Esophagus squamous epithelium (tissue), 5 donors: ENCODE results near the gene CNTNAP2. TPM values are rescaled to one million over a fixed set of nuclear protein-coding genes. Genes with fewer than 3 reads are reported as not detected.
"Not testable (repeated sequence)": the region's sequence is repeated elsewhere in the genome, so short reads cannot be mapped to it uniquely, and the experiment has no call there.

Experiments used
- DNase-seq: peaks from one replicate; lab custom pipeline; 2025; lab: John Stamatoyannopoulos, UW
- H3K27ac ChIP-seq, 4 donors: fragments of 200-600 bp; sonication (generic); one replicate each; pipeline ENCODE4 v1.5.1; 2016 to 2019; ENCODE audit warnings: mild to moderate bottlenecking in 1 of 4
- H3K27me3 ChIP-seq, 4 donors: fragments of 200-600 bp; sonication (generic); 1 replicate in 3 of 4; 2 replicates in 1 of 4; pipeline versions ENCODE4 v1.5.1 to v1.6.0; 2017 to 2021; ENCODE audit warnings: antibody characterized with exemption in 1 of 4
- H3K36me3 ChIP-seq, 3 donors: fragments of 200-600 bp; sonication (generic); one replicate each; pipeline ENCODE4 v1.5.1; 2016 to 2019
- H3K4me1 ChIP-seq, 3 donors: fragments of 200-600 bp; sonication (generic); one replicate each; pipeline ENCODE4 v1.5.1; 2017 to 2019
- H3K4me3 ChIP-seq, 4 donors: fragments of 200-600 bp; sonication (generic); 1 replicate in 3 of 4; 2 replicates in 1 of 4; pipeline ENCODE4 v1.5.1; 2016 to 2019; ENCODE audit warnings: mild to moderate bottlenecking in 2 of 4, moderate library complexity in 1 of 4
- H3K9me3 ChIP-seq, 3 donors: fragments of 200-600 bp; sonication (generic); one replicate each; pipeline ENCODE4 v1.5.1; 2016 to 2019
- POLR2A ChIP-seq, 4 donors: fragments of 450-650 bp; IDR thresholded peaks; one replicate each; pipeline ENCODE4 v1.6.1; 2017; ENCODE audit warnings: antibody characterized with exemption in 4 of 4, mild to moderate bottlenecking in 4 of 4, moderate library complexity in 3 of 4
- WGBS, 2 donors: methylation state at CpG; one replicate each; pipeline ENCODE4 v1.1.5; 2018; 5-methylcytosine and 5-hydroxymethylcytosine counted together
- intact Hi-C: fragments of 100-400 bp; cut with DNase I; formaldehyde crosslinking; loops from one replicate; pipeline ENCODE4 v1.15.0; 2022
- total RNA-seq, 4 donors: library from RNA; depleted of rRNA; stranded (reverse); fragments of >200 nt; gene quantifications; one replicate each; pipeline ENCODE4 v1.1.0, GENCODE V29; 2016
- TF ChIP-seq, protein P1 (sequence below), 6 experiments: fragments of 450-650 bp in 4 of 6; fragments of 200-600 bp in 2 of 6; sonication (generic) in 2 of 6; IDR thresholded peaks; one replicate each; pipeline ENCODE4 v1.5.1; 2016 to 2019; ENCODE audit warnings: antibody characterized with exemption in 6 of 6, mild to moderate bottlenecking in 4 of 6, moderate library complexity in 4 of 6
- donor health status: DM: yes; HTN: yes; CAD: no.

CNTNAP2 gene
- total RNA-seq, 4 donors from 2014 or later, result 0.95 to 2.3 (median 1.2) TPM

DNA sequence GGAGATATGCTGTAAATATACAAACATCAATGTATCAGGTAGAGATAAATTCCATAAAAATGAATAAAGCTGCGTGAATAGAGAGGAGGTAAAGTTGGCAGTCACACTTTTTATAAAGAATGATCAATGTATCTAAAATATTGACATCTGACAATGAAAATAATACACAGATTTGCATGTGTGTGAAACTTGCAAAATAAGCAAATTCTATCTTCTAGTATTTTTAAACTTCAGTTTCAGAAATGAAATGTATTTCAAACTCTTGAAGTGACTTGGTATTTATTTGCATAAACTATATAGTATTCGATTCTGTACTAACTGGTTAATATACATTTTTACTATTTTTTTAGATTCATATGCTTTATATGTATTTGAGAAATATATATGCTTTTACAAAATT is 986.6 kb downstream of the CNTNAP2 start:
- WGBS, 2 donors, result 35 to 39% methylated on average over 2 of the region's 2 CpGs

GRCh38 chr7:147106746-147107145 is 990.1 kb downstream of the CNTNAP2 start:
- no peak overlapping the region for H3K27ac ChIP-seq
- WGBS, 2 donors, result 21% methylated on average over 2 of the region's 2 CpGs
- no peak for DNase-seq
- no peaks in the 10 kb centered on the region for H3K9me3 ChIP-seq
- H3K27me3 ChIP-seq, result no peaks in the 10 kb centered on the region
- TF ChIP-seq, protein P1, sequence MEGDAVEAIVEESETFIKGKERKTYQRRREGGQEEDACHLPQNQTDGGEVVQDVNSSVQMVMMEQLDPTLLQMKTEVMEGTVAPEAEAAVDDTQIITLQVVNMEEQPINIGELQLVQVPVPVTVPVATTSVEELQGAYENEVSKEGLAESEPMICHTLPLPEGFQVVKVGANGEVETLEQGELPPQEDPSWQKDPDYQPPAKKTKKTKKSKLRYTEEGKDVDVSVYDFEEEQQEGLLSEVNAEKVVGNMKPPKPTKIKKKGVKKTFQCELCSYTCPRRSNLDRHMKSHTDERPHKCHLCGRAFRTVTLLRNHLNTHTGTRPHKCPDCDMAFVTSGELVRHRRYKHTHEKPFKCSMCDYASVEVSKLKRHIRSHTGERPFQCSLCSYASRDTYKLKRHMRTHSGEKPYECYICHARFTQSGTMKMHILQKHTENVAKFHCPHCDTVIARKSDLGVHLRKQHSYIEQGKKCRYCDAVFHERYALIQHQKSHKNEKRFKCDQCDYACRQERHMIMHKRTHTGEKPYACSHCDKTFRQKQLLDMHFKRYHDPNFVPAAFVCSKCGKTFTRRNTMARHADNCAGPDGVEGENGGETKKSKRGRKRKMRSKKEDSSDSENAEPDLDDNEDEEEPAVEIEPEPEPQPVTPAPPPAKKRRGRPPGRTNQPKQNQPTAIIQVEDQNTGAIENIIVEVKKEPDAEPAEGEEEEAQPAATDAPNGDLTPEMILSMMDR (IDR thresholded peaks at IDR 0.05), result no peak
- no peak for TF ChIP-seq POLR2A (IDR thresholded peaks at IDR 0.05)
- no peak overlapping the region for H3K4me3 ChIP-seq
- no peaks in the 10 kb centered on the region for H3K4me1 ChIP-seq
- intact Hi-C loops, result no loop called here
- H3K36me3 ChIP-seq, result no peaks in the 10 kb centered on the region

More for the DNA sequence above, 986.6 kb downstream of the CNTNAP2 start:
- no peak overlapping the region for H3K27ac ChIP-seq
- no peaks in the 10 kb centered on the region for H3K9me3 ChIP-seq
- H3K4me3 ChIP-seq, result no peak overlapping the region
- H3K4me1 ChIP-seq, result no peaks in the 10 kb centered on the region
- DNase-seq, result no peak
- TF ChIP-seq POLR2A (IDR thresholded peaks at IDR 0.05), result no peak
- TF ChIP-seq, protein P1 (IDR thresholded peaks at IDR 0.05), result no peak
- no peaks in the 10 kb centered on the region for H3K36me3 ChIP-seq
- intact Hi-C loops, result no loop called here
- no peaks in the 10 kb centered on the region for H3K27me3 ChIP-seq

GRCh38 chr7:147114525-147114924 is 997.9 kb downstream of the CNTNAP2 start:
- H3K4me1 ChIP-seq, DNase-seq, H3K36me3 ChIP-seq, H3K4me3 ChIP-seq, intact Hi-C loops, H3K27me3 ChIP-seq, H3K27ac ChIP-seq: not testable (repeated sequence)
- peaks cover 0 to 30% (median 16%) of the 10 kb centered on the region in 3 donors for H3K9me3 ChIP-seq
- WGBS, 2 donors, result 73 to 76% methylated on average over 1 of the region's 1 CpG

DNA sequence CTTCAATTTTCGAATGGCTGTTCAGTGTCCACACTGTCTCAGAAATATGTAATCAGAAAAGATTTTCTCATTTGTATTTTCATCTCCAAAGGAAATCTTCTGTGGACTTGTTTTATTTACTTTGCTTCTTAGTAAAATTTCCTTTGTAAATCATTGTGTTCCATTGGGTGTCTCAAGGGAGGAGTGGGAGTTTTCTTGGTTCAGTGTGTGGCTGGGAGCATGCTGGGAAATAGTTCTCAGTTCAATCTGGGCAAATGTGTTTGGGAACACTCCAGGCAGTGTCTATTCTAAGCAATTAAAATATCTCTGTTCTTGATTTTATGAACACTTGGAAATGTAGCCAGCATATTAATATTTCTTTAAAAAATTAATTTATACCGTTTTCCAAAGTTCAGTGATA is 1019.8 kb downstream of the CNTNAP2 start:
- Histone ChIP-seq H3K9me3 (no peaks in the 10 kb centered on the region), H3K4me1 (no peaks in the 10 kb centered on the region), H3K36me3 (no peaks in the 10 kb centered on the region), H3K4me3 (no peak overlapping the region), H3K27ac (no peak overlapping the region), H3K27me3 (no peaks in the 10 kb centered on the region)
- intact Hi-C loops, result no loop called here
- TF ChIP-seq, protein P1 (IDR thresholded peaks at IDR 0.05), result no peak
- no peak for TF ChIP-seq POLR2A (IDR thresholded peaks at IDR 0.05)
- no peak for DNase-seq
- WGBS, 2 donors, result 59 to 60% methylated on average over 2 of the region's 2 CpGs

GRCh38 chr7:147145194-147145593 is 1028.6 kb downstream of the CNTNAP2 start:
- Histone ChIP-seq H3K4me3 (no peak overlapping the region), H3K4me1 (no peaks in the 10 kb centered on the region), H3K9me3 (peaks cover 0 to 5% (median 0%) of the 10 kb centered on the region in 3 donors), H3K27ac (no peak overlapping the region), H3K27me3 (no peaks in the 10 kb centered on the region), H3K36me3 (no peaks in the 10 kb centered on the region)
- intact Hi-C loops, result no loop called here
- 15 to 34% methylated on average over 2 of the region's 2 CpGs for WGBS, 2 donors
- TF ChIP-seq, protein P1 (IDR thresholded peaks at IDR 0.05), result no peak
- no peak for TF ChIP-seq POLR2A (IDR thresholded peaks at IDR 0.05)
- DNase-seq, result no peak

DNA sequence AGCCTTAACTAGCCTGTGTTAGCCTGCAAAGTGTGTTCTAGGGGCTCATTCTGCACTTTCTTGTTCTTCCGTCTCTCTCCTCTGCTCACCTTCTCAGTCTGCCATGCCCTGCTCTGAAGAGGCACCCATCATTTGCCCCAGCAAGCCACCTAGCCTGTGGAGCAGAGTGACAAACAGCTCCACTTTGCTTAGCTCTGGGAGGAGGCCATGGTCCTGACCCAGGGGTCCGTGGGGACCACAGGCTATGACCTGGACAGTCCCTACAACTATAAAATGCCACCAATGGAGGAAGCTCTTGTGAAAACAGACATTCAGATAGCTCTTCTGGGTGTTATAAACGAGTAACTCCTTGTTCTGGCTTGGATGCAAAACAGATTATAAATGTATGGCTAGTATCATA is 1029.6 kb downstream of the CNTNAP2 start:
- Histone ChIP-seq H3K27ac (no peak overlapping the region), H3K9me3 (peaks cover 0 to 5% (median 0%) of the 10 kb centered on the region in 3 donors), H3K36me3 (no peaks in the 10 kb centered on the region), H3K4me1 (no peaks in the 10 kb centered on the region), H3K27me3 (no peaks in the 10 kb centered on the region), H3K4me3 (no peak overlapping the region)
- intact Hi-C loops, result no loop called here
- WGBS, 2 donors, result 50 to 60% methylated on average over 3 of the region's 3 CpGs
- no peak for DNase-seq
- no peak for TF ChIP-seq POLR2A (IDR thresholded peaks at IDR 0.05)
- TF ChIP-seq, protein P1 (IDR thresholded peaks at IDR 0.05), result no peak
